HG03460 (cell line): ENCODE data around the gene KIF26B.
A peak's percentile ranks its signal among the peaks of the same experiment; 100 is the strongest.

ENCODE experiments used
- ATAC-seq: cut with Tn5 transposase; IDR thresholded peaks from one replicate; pipeline ENCODE4 v1.9.1; 2021; ENCODE audit not compliant: unreplicated experiment

Gene KIF26B

DNA sequence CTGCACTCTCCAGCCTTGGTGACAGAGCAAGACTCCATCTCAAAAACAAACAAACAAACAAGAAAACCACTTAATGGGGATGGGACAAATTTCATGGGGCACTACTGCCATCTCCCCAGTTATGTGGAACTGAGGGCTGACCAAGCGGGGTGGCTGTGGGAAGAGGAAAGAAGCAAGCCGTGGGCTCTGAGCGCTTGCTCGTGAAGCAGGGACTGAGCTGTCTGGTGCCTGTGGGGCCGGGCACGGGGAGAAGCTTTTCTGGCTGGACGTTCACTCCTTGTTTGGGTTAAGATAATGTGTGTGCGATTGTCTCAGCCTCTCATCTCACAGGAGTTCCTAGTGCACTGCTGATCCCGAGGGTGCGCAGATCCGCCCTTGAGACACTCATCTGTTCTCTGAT lies 22.0 kb upstream of the KIF26B start:
- ATAC-seq = no peak

DNA sequence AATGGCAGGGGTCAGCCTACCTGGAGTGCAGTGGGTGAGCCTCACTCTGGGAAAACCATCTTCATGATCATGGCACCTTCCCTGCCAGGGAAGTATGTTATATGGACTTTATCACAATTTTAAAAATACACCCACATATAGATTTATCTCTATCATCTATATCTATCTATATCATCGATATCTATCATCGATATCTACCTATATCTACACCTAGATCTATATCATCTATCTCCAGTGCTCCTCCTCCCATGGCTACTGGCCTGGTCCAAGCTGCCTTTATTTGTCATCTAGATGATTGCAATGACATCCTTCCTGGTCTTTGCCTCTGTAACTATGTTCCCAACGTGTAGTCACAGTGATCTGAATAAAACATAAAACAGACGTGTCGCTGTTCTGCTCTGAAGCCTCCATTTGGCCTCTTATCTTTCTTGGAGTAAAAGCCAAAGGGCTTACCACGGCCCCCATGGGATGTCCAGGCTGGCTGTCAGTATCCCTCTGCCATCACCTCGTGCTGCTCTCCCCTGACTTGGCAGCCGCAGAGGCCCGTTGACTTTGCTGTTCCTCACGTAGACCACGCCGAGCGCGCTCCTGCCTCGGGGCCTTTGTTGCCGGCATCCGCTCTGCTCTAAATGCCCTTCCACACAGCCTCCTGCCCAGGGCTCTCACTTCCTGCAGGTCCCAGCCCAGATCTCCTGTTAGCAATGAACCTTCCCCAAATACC lies 20.6 kb upstream of the KIF26B start:
- no peak for ATAC-seq

GRCh38 chr1:245142171-245142798 lies 12.5 kb upstream of the KIF26B start:
- ATAC-seq = no peak

- ATAC-seq = no peak
Observed at GRCh38 chr1:245142976-245143375, 11.8 kb upstream of the KIF26B start.

DNA sequence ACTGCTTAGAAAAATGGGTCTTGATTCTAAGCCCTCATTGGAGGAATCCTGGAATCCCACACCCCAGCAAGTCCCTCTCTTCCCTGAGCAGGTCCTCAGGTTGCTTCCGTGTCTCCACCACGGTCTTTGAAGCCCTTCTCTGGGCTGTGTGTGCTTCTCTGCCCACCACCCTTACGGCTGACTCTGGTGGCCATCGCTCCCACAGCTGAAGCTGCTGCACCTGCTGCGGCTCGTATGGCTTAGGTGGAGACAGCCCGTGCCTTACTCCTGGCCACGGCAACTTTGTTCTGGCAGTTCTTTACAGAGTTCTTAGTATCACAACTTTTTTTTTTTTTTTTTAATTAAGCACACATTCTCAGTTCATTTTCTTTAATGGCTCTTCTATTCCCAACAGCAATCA lies 10.9 kb upstream of the KIF26B start:
- ATAC-seq = no peak

- ATAC-seq = no peak
Observed at GRCh38 chr1:245148069-245148468, 6.7 kb upstream of the KIF26B start.

DNA sequence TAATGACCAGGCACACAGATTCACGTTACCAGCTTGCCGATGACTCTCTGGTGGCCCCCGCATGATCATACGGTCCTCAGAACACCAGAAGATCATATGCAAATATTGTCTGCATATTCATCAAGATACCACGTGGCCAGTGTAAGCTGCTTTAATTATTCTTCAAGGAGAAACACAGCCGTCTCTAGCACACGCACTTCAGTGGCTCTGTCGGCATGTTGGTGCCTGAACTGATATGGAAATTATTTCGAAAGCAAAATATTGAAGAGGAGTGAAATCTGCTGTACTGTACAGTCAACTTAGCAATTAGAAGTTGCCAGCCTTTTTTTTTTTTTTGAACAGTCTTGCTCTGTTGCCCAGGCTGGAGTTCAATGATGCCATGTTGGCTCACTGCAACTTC lies 5.9 kb upstream of the KIF26B start:
- no peak for ATAC-seq

GRCh38 chr1:245153081-245153551 lies 1.7 kb upstream of the KIF26B start:
- no peak for ATAC-seq

DNA sequence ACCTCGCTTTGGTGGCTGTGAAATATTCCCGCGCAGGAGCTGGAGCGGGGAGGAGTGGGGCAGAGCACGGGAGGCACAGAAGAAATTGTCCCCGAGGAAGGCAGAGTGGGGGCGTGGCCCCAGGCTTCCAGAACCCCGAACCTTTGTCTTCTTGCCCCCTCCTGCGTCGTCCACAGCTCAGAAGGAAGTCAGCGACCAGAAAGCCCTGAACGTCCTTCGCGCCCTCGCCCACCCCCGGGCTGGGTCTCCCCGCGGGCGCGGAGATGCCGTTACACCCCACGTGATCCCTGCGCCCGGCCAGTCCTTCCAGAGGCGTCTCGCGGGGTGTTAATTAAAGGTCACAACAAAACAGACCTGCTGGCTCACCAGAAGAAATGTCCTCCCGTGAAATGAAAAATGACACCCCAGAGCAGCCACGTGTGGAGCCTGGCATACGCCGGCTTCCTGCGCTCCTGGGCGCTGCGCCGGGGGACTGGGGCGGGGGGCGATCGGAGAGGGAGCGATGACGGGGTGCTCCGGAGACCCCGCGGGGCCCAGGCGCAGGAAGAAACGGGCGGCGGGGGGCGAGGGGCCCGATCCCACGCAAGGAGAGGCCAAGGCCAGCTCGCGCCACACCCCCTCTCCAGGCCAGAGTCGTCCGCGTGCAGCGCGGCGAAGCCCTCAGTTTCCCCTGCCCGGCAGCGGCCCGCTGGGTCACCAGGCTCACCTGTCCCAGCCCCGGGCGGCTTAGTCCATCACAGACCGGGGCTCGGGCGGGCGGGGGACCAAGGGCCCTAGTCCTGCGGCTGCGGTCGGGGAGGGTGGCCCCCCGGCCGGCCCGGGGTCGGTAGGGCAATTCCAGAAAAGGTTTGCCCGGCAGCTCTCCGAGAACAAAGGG lies 995 bp upstream of the KIF26B start:
- ATAC-seq = no peak

- ATAC-seq = no peak
Observed at GRCh38 chr1:245155272-245156040, 671 bp downstream of the KIF26B start.

DNA sequence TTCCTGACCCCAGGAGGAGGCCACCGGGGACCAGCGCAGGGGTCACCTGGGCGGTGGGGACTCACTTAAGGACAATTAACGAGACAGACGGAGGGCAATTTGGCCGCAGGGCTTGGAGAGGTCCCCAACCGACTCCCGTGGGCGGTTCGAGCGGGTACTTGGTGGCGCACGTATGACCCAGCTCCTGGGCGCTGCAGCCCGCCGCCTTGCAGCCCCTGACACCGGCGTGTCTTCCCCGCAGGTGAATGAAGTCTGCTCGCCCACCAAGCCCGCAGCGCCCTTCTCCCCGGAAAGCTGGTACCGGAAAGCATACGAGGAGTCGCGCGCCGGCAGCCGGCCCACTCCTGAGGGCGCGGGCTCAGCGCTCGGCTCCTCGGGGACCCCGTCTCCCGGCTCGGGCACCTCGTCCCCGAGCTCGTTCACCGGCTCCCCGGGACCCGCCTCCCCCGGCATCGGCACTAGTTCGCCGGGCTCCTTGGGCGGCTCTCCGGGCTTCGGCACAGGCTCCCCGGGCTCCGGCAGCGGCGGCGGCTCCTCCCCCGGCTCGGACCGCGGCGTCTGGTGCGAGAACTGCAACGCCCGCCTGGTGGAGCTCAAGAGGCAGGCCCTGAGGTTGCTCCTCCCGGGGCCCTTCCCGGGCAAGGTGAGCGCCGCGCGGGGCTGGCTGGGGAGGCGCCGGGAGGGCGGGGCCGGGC lies 1.4 kb downstream of the KIF26B start:
- ATAC-seq = peak; percentile 85

GRCh38 chr1:245156736-245157505 lies 2.1 kb downstream of the KIF26B start:
- no peak for ATAC-seq

DNA sequence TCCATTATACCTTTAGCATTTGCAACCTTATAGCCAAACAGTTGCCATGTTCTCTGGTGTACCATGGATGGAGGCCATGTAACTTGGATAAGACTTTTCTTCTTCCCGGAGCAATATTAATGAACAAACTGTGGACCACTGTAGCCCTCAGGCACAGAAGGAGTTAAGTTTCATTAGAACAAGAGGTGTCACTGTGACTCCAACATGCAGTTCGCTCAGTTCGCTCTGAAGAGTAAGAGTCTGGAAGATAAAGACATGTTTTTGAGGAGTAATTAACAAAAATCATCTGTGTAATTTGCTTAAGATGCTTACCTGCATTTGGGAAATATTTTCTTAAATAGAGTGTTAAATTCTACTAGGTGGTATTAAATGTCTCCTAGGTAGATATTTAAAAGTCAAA lies 4.1 kb downstream of the KIF26B start:
- ATAC-seq = no peak

DNA sequence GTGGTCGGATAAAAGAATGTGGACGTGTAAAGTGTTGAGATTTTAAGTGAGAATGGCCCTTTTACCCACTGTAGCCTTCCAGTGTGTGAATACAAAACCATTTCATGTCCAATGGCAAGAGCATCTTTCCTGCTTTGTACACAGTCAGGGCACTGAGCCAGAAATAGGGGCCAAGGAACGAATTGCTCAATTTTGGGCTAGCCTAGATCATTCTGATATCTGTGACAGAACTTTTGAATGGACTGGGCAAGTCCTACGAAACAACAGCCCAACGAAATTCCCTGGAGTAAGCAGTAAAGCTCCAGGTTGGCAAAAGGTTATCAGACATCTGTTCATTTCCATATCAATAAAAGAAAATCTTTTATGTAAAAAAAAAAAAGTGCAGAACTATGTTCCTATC lies 5.5 kb downstream of the KIF26B start:
- ATAC-seq = no peak

DNA sequence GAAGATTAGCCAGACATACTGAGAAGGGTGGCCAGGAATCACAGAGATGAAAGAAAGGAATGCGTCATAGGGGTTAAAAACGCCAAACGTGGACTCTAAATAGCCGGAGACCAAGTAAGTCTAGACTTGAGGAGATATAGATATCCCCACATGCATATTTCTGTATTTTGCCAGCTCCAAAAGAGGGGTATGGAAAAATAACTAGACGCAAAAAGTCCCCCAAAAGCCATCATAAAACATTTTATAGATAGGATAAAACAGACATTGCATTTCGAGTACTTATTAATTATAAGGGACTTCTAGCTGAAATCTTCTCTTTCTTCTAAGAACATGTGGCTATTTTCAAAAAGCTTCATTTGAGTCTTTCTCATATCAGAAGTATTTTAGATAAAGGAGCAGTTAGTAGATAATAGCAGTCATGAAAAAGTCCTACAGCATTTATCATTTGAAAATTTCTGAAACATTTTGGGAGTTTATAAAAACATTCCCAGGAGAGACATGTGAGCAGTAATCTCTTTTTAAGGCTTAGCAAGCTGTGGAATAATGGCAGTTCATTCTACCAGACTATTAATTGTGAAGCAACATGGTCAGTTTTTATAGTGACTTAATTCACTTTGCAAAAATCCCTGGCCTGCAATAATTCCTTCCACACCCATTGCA lies 6.1 kb downstream of the KIF26B start:
- ATAC-seq = no peak

DNA sequence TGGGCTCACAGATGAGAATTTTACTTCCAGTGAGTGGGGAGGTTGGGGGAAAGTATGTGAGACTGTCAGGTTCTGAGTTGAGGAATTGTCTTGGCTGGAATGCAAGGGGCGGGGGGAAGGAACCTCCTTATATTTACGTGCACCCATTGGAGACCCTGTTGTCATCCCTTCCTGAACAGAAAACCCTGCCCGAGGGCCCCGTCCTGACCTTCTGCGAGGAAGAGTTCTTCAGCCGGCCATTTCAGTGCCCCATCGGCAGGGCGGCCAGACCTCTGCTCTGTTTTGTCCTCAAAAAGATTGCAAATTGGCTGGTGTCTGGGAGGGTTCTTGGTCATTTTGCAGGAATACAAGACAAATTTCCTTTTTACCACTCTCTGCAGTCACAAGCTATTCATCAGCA lies 7.1 kb downstream of the KIF26B start:
- ATAC-seq = no peak

GRCh38 chr1:245166471-245166885 lies 11.7 kb downstream of the KIF26B start:
- ATAC-seq = no peak

GRCh38 chr1:245168086-245168485 lies 13.3 kb downstream of the KIF26B start:
- no peak for ATAC-seq

- ATAC-seq = no peak
Observed at GRCh38 chr1:245168906-245169305, 14.1 kb downstream of the KIF26B start.
